BLaER1 (cell line): ENCODE results near the gene VPS13D.

Experiments used
- H3K27ac ChIP-seq: shearing (Covaris generic); formaldehyde crosslinking; 2 replicates; pipeline ENCODE4 v1.8.1; 2022
- H3K27me3 ChIP-seq: shearing (Covaris generic); formaldehyde crosslinking; 2 replicates; pipeline ENCODE4 v1.8.1; 2022
- H3K36me3 ChIP-seq: shearing (Covaris generic); formaldehyde crosslinking; 2 replicates; pipeline ENCODE4 v1.8.1; 2022
- H3K4me1 ChIP-seq: shearing (Covaris generic); formaldehyde crosslinking; 2 replicates; pipeline ENCODE4 v1.8.1; 2022
- H3K4me2 ChIP-seq: shearing (Covaris generic); formaldehyde crosslinking; 2 replicates; pipeline ENCODE4 v1.8.1; 2022
- H3K4me3 ChIP-seq: shearing (Covaris generic); formaldehyde crosslinking; 2 replicates; pipeline ENCODE4 v1.8.1; 2022
- H3K9ac ChIP-seq: shearing (Covaris generic); formaldehyde crosslinking; 2 replicates; pipeline ENCODE4 v1.8.1; 2022
- H3K9me3 ChIP-seq: shearing (Covaris generic); formaldehyde crosslinking; 2 replicates; pipeline ENCODE4 v1.8.1; 2022
- H4K20me1 ChIP-seq: shearing (Covaris generic); formaldehyde crosslinking; 2 replicates; pipeline ENCODE4 v1.8.1; 2022
- Cebpa-rat ChIP-seq: shearing (Covaris generic); IDR thresholded peaks from 2 replicates; pipeline ENCODE4 v1.8.1; 2022

The VPS13D gene

GRCh38 chr1:12197483-12197880, 32.3 kb upstream of the VPS13D start:
- Histone ChIP-seq H3K9me3 (no peaks in the 10 kb centered on the region), H4K20me1 (no peaks in the 10 kb centered on the region), H3K4me3 (no peak overlapping the region), H3K9ac (no peak overlapping the region), H3K36me3 (no peaks in the 10 kb centered on the region), H3K4me2 (no peak overlapping the region), H3K4me1 (peaks cover 54% of the 10 kb centered on the region), H3K27me3 (no peaks in the 10 kb centered on the region), H3K27ac (no peak overlapping the region)
- TF ChIP-seq Cebpa-rat: no peak

- no peaks in the 10 kb centered on the region for H4K20me1 ChIP-seq
- H3K4me3 ChIP-seq: no peak overlapping the region
- no peak for TF ChIP-seq Cebpa-rat
- H3K9me3 ChIP-seq: no peaks in the 10 kb centered on the region
- H3K27ac ChIP-seq: no peak overlapping the region
- H3K36me3 ChIP-seq: no peaks in the 10 kb centered on the region
- H3K4me2 ChIP-seq: 0 out of 2 replicates have a peak overlapping the region, but pooled peaks have one; percentile 51
- H3K4me1 ChIP-seq: peaks cover 66% of the 10 kb centered on the region
- H3K9ac ChIP-seq: no peak overlapping the region
- no peaks in the 10 kb centered on the region for H3K27me3 ChIP-seq
Observed at GRCh38 chr1:12200208-12200607, 29.6 kb upstream of the VPS13D start.

GRCh38 chr1:12201352-12202189, 28.3 kb upstream of the VPS13D start:
- Histone ChIP-seq H3K4me2 (peak overlapping the region; percentile 30), H3K9ac (no peak overlapping the region), H3K4me3 (no peak overlapping the region), H3K27ac (no peak overlapping the region), H3K4me1 (peaks cover 61% of the 10 kb centered on the region), H3K27me3 (no peaks in the 10 kb centered on the region), H4K20me1 (no peaks in the 10 kb centered on the region), H3K36me3 (no peaks in the 10 kb centered on the region), H3K9me3 (no peaks in the 10 kb centered on the region)
- no peak for TF ChIP-seq Cebpa-rat

GRCh38 chr1:12202190-12202497, 27.7 kb upstream of the VPS13D start:
- H3K4me1 ChIP-seq: peaks cover 56% of the 10 kb centered on the region

GRCh38 chr1:12202577-12202976, 27.3 kb upstream of the VPS13D start:
- no peak overlapping the region for H3K4me3 ChIP-seq
- H4K20me1 ChIP-seq: no peaks in the 10 kb centered on the region
- no peak overlapping the region for H3K27ac ChIP-seq
- peaks cover 51% of the 10 kb centered on the region for H3K4me1 ChIP-seq
- TF ChIP-seq Cebpa-rat: no peak
- H3K36me3 ChIP-seq: no peaks in the 10 kb centered on the region
- no peaks in the 10 kb centered on the region for H3K27me3 ChIP-seq
- no peak overlapping the region for H3K4me2 ChIP-seq
- no peaks in the 10 kb centered on the region for H3K9me3 ChIP-seq
- no peak overlapping the region for H3K9ac ChIP-seq

More at GRCh38 chr1:12202190-12202497, 27.7 kb upstream of the VPS13D start:
- no peak overlapping the region for H3K4me3 ChIP-seq
- no peaks in the 10 kb centered on the region for H3K36me3 ChIP-seq
- H3K27ac ChIP-seq: no peak overlapping the region
- no peak overlapping the region for H3K9ac ChIP-seq
- H3K9me3 ChIP-seq: no peaks in the 10 kb centered on the region
- H3K27me3 ChIP-seq: no peaks in the 10 kb centered on the region
- no peak for TF ChIP-seq Cebpa-rat
- H3K4me2 ChIP-seq: peak overlapping the region; percentile 30
- H4K20me1 ChIP-seq: no peaks in the 10 kb centered on the region

GRCh38 chr1:12203216-12204007, 26.4 kb upstream of the VPS13D start:
- H3K4me1 ChIP-seq: peaks cover 47% of the 10 kb centered on the region
- no peak overlapping the region for H3K9ac ChIP-seq
- no peak overlapping the region for H3K4me3 ChIP-seq
- no peaks in the 10 kb centered on the region for H3K9me3 ChIP-seq
- H3K36me3 ChIP-seq: no peaks in the 10 kb centered on the region
- TF ChIP-seq Cebpa-rat: no peak
- no peak overlapping the region for H3K27ac ChIP-seq
- H4K20me1 ChIP-seq: no peaks in the 10 kb centered on the region
- no peaks in the 10 kb centered on the region for H3K27me3 ChIP-seq
- H3K4me2 ChIP-seq: no peak overlapping the region

GRCh38 chr1:12204140-12204539, 25.7 kb upstream of the VPS13D start:
- Histone ChIP-seq H4K20me1 (no peaks in the 10 kb centered on the region), H3K27ac (0 out of 2 replicates have a peak overlapping the region, but pooled peaks have one; percentile 9), H3K36me3 (no peaks in the 10 kb centered on the region), H3K4me1 (peaks cover 47% of the 10 kb centered on the region), H3K4me2 (no peak overlapping the region), H3K27me3 (no peaks in the 10 kb centered on the region), H3K9me3 (no peaks in the 10 kb centered on the region), H3K9ac (no peak overlapping the region), H3K4me3 (no peak overlapping the region)
- TF ChIP-seq Cebpa-rat: no peak

- H3K27me3 ChIP-seq: no peaks in the 10 kb centered on the region
- peaks cover 47% of the 10 kb centered on the region for H3K4me1 ChIP-seq
- no peak overlapping the region for H3K9ac ChIP-seq
- H3K4me2 ChIP-seq: 0 out of 2 replicates have a peak overlapping the region, but pooled peaks have one; percentile 6
- H3K9me3 ChIP-seq: no peaks in the 10 kb centered on the region
- no peak for TF ChIP-seq Cebpa-rat
- no peaks in the 10 kb centered on the region for H4K20me1 ChIP-seq
- no peak overlapping the region for H3K4me3 ChIP-seq
- H3K27ac ChIP-seq: 0 out of 2 replicates have a peak overlapping the region, but pooled peaks have one; percentile 9
- no peaks in the 10 kb centered on the region for H3K36me3 ChIP-seq
Observed at GRCh38 chr1:12204754-12205658, 24.8 kb upstream of the VPS13D start.

GRCh38 chr1:12206238-12206637, 23.6 kb upstream of the VPS13D start:
- Histone ChIP-seq H3K4me3 (no peak overlapping the region), H3K9me3 (no peaks in the 10 kb centered on the region), H3K27ac (no peak overlapping the region), H3K9ac (no peak overlapping the region), H3K4me1 (peaks cover 55% of the 10 kb centered on the region), H3K27me3 (no peaks in the 10 kb centered on the region), H3K4me2 (no peak overlapping the region), H3K36me3 (no peaks in the 10 kb centered on the region), H4K20me1 (no peaks in the 10 kb centered on the region)
- no peak for TF ChIP-seq Cebpa-rat
